Dedifferentiated amniotic fluid mesenchymal stem cell (primary cell): ENCODE results near the gene RASSF3.
"Not testable (repeated sequence)": the region's sequence is repeated elsewhere in the genome, so short reads cannot be mapped to it uniquely, and the experiment has no call there.

ENCODE experiments used
- DNase-seq: peaks from one replicate; pipeline ENCODE4 v3.0.0-alpha.2; 2016; ENCODE audit errors: extremely low spot score

Gene RASSF3

GRCh38 chr12:64670019-64670418, 59.7 kb downstream of the RASSF3 start:
- no peak for DNase-seq

GRCh38 chr12:64670919-64671639, 60.8 kb downstream of the RASSF3 start:
- DNase-seq: peak; percentile 40

- no peak for DNase-seq
These were observed 61.4 kb downstream of the RASSF3 start for GRCh38 chr12:64671681-64672080.

GRCh38 chr12:64672925-64673409, 62.7 kb downstream of the RASSF3 start:
- DNase-seq: no peak

- DNase-seq: no peak
These were observed 63.3 kb downstream of the RASSF3 start for GRCh38 chr12:64673490-64674169.

GRCh38 chr12:64674367-64674922, 64.2 kb downstream of the RASSF3 start:
- DNase-seq: no peak

- DNase-seq: peak; percentile 19
These were observed 65.5 kb downstream of the RASSF3 start for GRCh38 chr12:64675795-64676194.

- no peak for DNase-seq
These were observed 68.0 kb downstream of the RASSF3 start for GRCh38 chr12:64678248-64678647.

GRCh38 chr12:64678835-64679234, 68.5 kb downstream of the RASSF3 start:
- no peak for DNase-seq

- DNase-seq: peak; percentile 81
These were observed 69.2 kb downstream of the RASSF3 start for GRCh38 chr12:64679487-64680001.

- DNase-seq: no peak
These were observed 69.9 kb downstream of the RASSF3 start for GRCh38 chr12:64680235-64680634.

GRCh38 chr12:64681200-64682052, 71.1 kb downstream of the RASSF3 start:
- DNase-seq: no peak

- DNase-seq: no peak
These were observed 72.4 kb downstream of the RASSF3 start for GRCh38 chr12:64682572-64683277.

GRCh38 chr12:64683816-64684543, 73.7 kb downstream of the RASSF3 start:
- DNase-seq: no peak

- no peak for DNase-seq
These were observed 74.8 kb downstream of the RASSF3 start for GRCh38 chr12:64685050-64685449.

GRCh38 chr12:64685605-64686004, 75.3 kb downstream of the RASSF3 start:
- no peak for DNase-seq

GRCh38 chr12:64687816-64688215, 77.5 kb downstream of the RASSF3 start:
- DNase-seq: no peak

GRCh38 chr12:64688219-64688618, 77.9 kb downstream of the RASSF3 start:
- DNase-seq: no peak

- DNase-seq: no peak
These were observed 78.4 kb downstream of the RASSF3 start for GRCh38 chr12:64688715-64689114.

- DNase-seq: not testable (repeated sequence)
These were observed 79.9 kb downstream of the RASSF3 start for GRCh38 chr12:64690236-64690635.
